H1 (cell line): ENCODE data around the gene STIMATE. TPM values are rescaled to one million over a fixed set of nuclear protein-coding genes. Genes with fewer than 3 reads are reported as not detected.

Experiments used
- CTCF ChIA-PET: fragments of 300-600 bp; sonication (Branson Sonifier 250); formaldehyde crosslinking; loops from one replicate; lab custom pipeline; 2021; ENCODE audit not compliant: partially characterized antibody; lab: Charles Lee
- POLR2A ChIA-PET: fragments of 300-600 bp; sonication (Branson Sonifier 250); formaldehyde crosslinking; loops from one replicate; lab custom pipeline; 2021; ENCODE audit warnings: inconsistent platforms; ENCODE audit not compliant: partially characterized antibody; lab: Charles Lee
- DNase-seq, 2 experiments: peaks; one replicate each; pipeline versions ENCODE4 v3.0.0 to v3.0.0-alpha.2; 2010 to 2022; ENCODE audit warnings: low spot score in 2 of 2, low read depth in 1 of 2, mixed read lengths in 1 of 2
- FAIRE-seq: peaks from 2 replicates; lab custom pipeline; 2011; peaks lifted over from hg19 to GRCh38; lab: Jason Lieb, UNC
- H2AFZ ChIP-seq: 2 replicates; pipeline ENCODE4 v1.8.1; 2012; ENCODE audit warnings: low read length, inconsistent platforms
- H2AK5ac ChIP-seq: 2 replicates; pipeline ENCODE4 v1.6.1; 2013; ENCODE audit warnings: low read depth, low read length
- H2BK120ac ChIP-seq: replicated peaks from 2 replicates; pipeline ENCODE3; 2013; ENCODE audit warnings: low read depth, low read length, inconsistent platforms
- H2BK12ac ChIP-seq: 2 replicates; pipeline ENCODE4 v1.6.1; 2013; ENCODE audit warnings: low read depth, low read length
- H2BK15ac ChIP-seq: 2 replicates; pipeline ENCODE4 v1.6.1; 2013; ENCODE audit warnings: low read length
- H2BK20ac ChIP-seq: 2 replicates; pipeline ENCODE4 v1.6.1; 2013; ENCODE audit warnings: low read length
- H2BK5ac ChIP-seq: 2 replicates; pipeline ENCODE4 v1.6.1; 2013; ENCODE audit warnings: low read depth, low read length
- H3K14ac ChIP-seq: 2 replicates; pipeline ENCODE4 v1.6.1; 2013; ENCODE audit warnings: inconsistent platforms; ENCODE audit not compliant: insufficient read length
- H3K18ac ChIP-seq: 2 replicates; pipeline ENCODE4 v1.6.1; 2013; ENCODE audit warnings: low read length; ENCODE audit errors: extremely low read depth
- H3K23ac ChIP-seq: 2 replicates; pipeline ENCODE4 v1.6.1; 2013; ENCODE audit warnings: inconsistent platforms; ENCODE audit not compliant: insufficient read length
- H3K23me2 ChIP-seq: 2 replicates; pipeline ENCODE4 v1.6.1; 2013; ENCODE audit warnings: low read depth, low read length
- H3K27ac ChIP-seq: 2 replicates; pipeline ENCODE4 v1.6.1; 2011; ENCODE audit warnings: low read depth, low read length, inconsistent platforms
- H3K27me3 ChIP-seq, 4 experiments: replicated peaks in 1 of 4; 1 replicate in 1 of 4; 2 replicates in 3 of 4; pipeline versions ENCODE4 v1.6.1 to v1.8.1; 2011 to 2013; ENCODE audit warnings: low read length in 3 of 4, mild to moderate bottlenecking in 3 of 4, inconsistent platforms in 2 of 4, mixed read lengths in 2 of 4, moderate library complexity in 1 of 4; ENCODE audit not compliant: control insufficient read depth in 3 of 4, insufficient read depth in 3 of 4; ENCODE audit errors: extremely low read depth in 1 of 4
- H3K36me3 ChIP-seq, 4 experiments: 2 replicates each; pipeline versions ENCODE4 v1.6.1 to v1.8.1; 2011 to 2013; ENCODE audit warnings: mild to moderate bottlenecking in 4 of 4, low read length in 3 of 4, moderate library complexity in 2 of 4, control low read depth in 1 of 4, inconsistent platforms in 1 of 4; ENCODE audit not compliant: insufficient read depth in 4 of 4, control insufficient read depth in 2 of 4
- H3K4ac ChIP-seq: replicated peaks from 2 replicates; pipeline ENCODE3; 2013; ENCODE audit warnings: low read length, low read depth, mixed read lengths, inconsistent platforms; ENCODE audit not compliant: insufficient read length
- H3K4me1 ChIP-seq, 4 experiments: replicated peaks in 1 of 4; 1 replicate in 1 of 4; 2 replicates in 3 of 4; pipeline versions ENCODE4 v1.6.1 to v1.8.1; 2011 to 2013; ENCODE audit warnings: low read length in 3 of 4, inconsistent platforms in 2 of 4, mixed read lengths in 1 of 4; ENCODE audit not compliant: insufficient read depth in 4 of 4, control insufficient read depth in 3 of 4
- H3K4me2 ChIP-seq, 2 experiments: 2 replicates each; pipeline versions ENCODE4 v1.6.1 to v1.8.1; 2011 to 2013; ENCODE audit warnings: low read depth in 2 of 2, low read length in 2 of 2, control low read depth in 1 of 2, inconsistent platforms in 1 of 2, mild to moderate bottlenecking in 1 of 2; ENCODE audit not compliant: insufficient read depth in 1 of 2
- H3K4me3 ChIP-seq, 4 experiments: fragments of 200-600, 300-600 bp in 1 of 4; sonication (generic), shearing (Covaris generic), sonication (Bioruptor Twin) in 1 of 4; 2 replicates each; pipeline versions ENCODE4 v1.5.1 to v1.8.1; 2011 to 2016; ENCODE audit warnings: low read length in 4 of 4, low read depth in 3 of 4, control low read depth in 2 of 4, inconsistent platforms in 2 of 4, mild to moderate bottlenecking in 2 of 4, mixed read lengths in 1 of 4, moderate library complexity in 1 of 4; ENCODE audit not compliant: insufficient read depth in 2 of 4; ENCODE audit errors: extremely low read depth in 1 of 4
- H3K56ac ChIP-seq: replicated peaks from 2 replicates; pipeline ENCODE3; 2013; ENCODE audit warnings: low read depth, mild to moderate bottlenecking, mixed read lengths, low read length, inconsistent platforms; ENCODE audit not compliant: insufficient read length
- H3K79me1 ChIP-seq: 2 replicates; pipeline ENCODE4 v1.6.1; 2013; ENCODE audit warnings: low read depth, low read length, control low read depth
- H3K79me2 ChIP-seq, 2 experiments: 2 replicates each; pipeline versions ENCODE4 v1.6.1 to v1.8.1; 2012 to 2013; ENCODE audit warnings: low read length in 2 of 2, mild to moderate bottlenecking in 2 of 2, inconsistent platforms in 1 of 2; ENCODE audit not compliant: insufficient read depth in 2 of 2, control insufficient read depth in 1 of 2
- H3K9ac ChIP-seq, 4 experiments: replicated peaks in 1 of 4; 1 replicate in 1 of 4; 2 replicates in 3 of 4; pipeline versions ENCODE4 v1.6.1 to v1.8.1; 2011 to 2013; ENCODE audit warnings: low read depth in 3 of 4, low read length in 3 of 4, control low read depth in 2 of 4, mild to moderate bottlenecking in 2 of 4, moderate library complexity in 2 of 4, inconsistent platforms in 1 of 4; ENCODE audit errors: extremely low read depth in 1 of 4
- H3K9me3 ChIP-seq, 2 experiments: 2 replicates each; pipeline versions ENCODE4 v1.6.1 to v1.8.1; 2012 to 2013; ENCODE audit warnings: mild to moderate bottlenecking in 2 of 2, moderate library complexity in 2 of 2, control low read depth in 1 of 2, inconsistent platforms in 1 of 2, low read depth in 1 of 2, low read length in 1 of 2, mixed read lengths in 1 of 2; ENCODE audit not compliant: insufficient read depth in 2 of 2
- H4K20me1 ChIP-seq, 2 experiments: replicated peaks in 1 of 2; 2 replicates each; pipeline versions ENCODE3 to v1.8.1; 2011 to 2013; ENCODE audit warnings: inconsistent platforms in 2 of 2, low read length in 2 of 2, mild to moderate bottlenecking in 1 of 2; ENCODE audit not compliant: insufficient read depth in 2 of 2, control insufficient read depth in 1 of 2
- H4K5ac ChIP-seq: 2 replicates; pipeline ENCODE4 v1.6.1; 2013; ENCODE audit warnings: low read length, low read depth, mixed read lengths, inconsistent platforms; ENCODE audit not compliant: insufficient read length
- H4K8ac ChIP-seq: 2 replicates; pipeline ENCODE4 v1.8.0; 2013; ENCODE audit warnings: mild to moderate bottlenecking, moderate library complexity, low read length, inconsistent platforms; ENCODE audit not compliant: insufficient read depth; ENCODE audit errors: extremely low read depth
- H4K91ac ChIP-seq: replicated peaks from 2 replicates; pipeline ENCODE3; 2013; ENCODE audit warnings: low read length, mixed read lengths, inconsistent platforms; ENCODE audit not compliant: insufficient read length
- CTBP2 ChIP-seq: IDR thresholded peaks from 2 replicates; pipeline ENCODE4 v1.7.0; 2011; ENCODE audit warnings: borderline replicate concordance, mild to moderate bottlenecking, moderate library complexity, mixed read lengths, low read length; ENCODE audit not compliant: insufficient read depth, insufficient read length
- EGR1 ChIP-seq: IDR thresholded peaks from 2 replicates; pipeline ENCODE4 v1.6.1; 2011; ENCODE audit warnings: low read depth, low read length, borderline replicate concordance
- NANOG ChIP-seq: IDR thresholded peaks from 2 replicates; pipeline ENCODE4 v1.6.1; 2011; ENCODE audit warnings: low read length, low read depth, mild to moderate bottlenecking, inconsistent platforms; ENCODE audit not compliant: insufficient read depth, poor library complexity, severe bottlenecking
- POLR2AphosphoS5 ChIP-seq: IDR thresholded peaks from 2 replicates; pipeline ENCODE4 v1.6.1; 2011; ENCODE audit warnings: low read depth, low read length
- SIRT6 ChIP-seq: IDR thresholded peaks from one replicate; pipeline ENCODE4 v1.7.1; 2012; ENCODE audit warnings: low read length, inconsistent platforms
- TAF1 ChIP-seq: IDR thresholded peaks from 2 replicates; pipeline ENCODE4 v1.6.1; 2011; ENCODE audit warnings: mild to moderate bottlenecking, low read depth, low read length
- WGBS, 2 experiments: shearing (Covaris generic) in 1 of 2; methylation state at CpG; one replicate each; pipeline versions ENCODE4 v1.1.6 to v1.1.7; 2013 to 2015; ENCODE audit warnings: low lambda C conversion rate in 2 of 2, mixed read lengths in 2 of 2, inconsistent platforms in 1 of 2, low coverage in 1 of 2, missing lambda C conversion rate in 1 of 2; ENCODE audit not compliant: insufficient replicate concordance in 2 of 2, insufficient coverage in 1 of 2, insufficient read length in 1 of 2; ENCODE audit errors: extremely low coverage in 1 of 2, missing lambda C conversion rate in 1 of 2; 5-methylcytosine and 5-hydroxymethylcytosine counted together
- polyA plus RNA-seq, 7 experiments: library from polyadenylated mRNA; depleted of rRNA in 3 of 7; stranded (reverse) in 5 of 7; unstranded in 2 of 7; fragments of >200 nt in 5 of 7; fragments of 200-250 nt in 2 of 7; gene quantifications; 1 replicate in 5 of 7; 2 replicates in 1 of 7; 4 replicates in 1 of 7; pipeline versions ENCODE4 v1.2.1 to v1.2.3, GENCODE V29; 2011 to 2013; ENCODE audit warnings: missing spikeins in 2 of 7, mixed read lengths in 2 of 7
- total RNA-seq: library from RNA; stranded (reverse); fragmentation: NEBNext Ultra II Directional; extraction: Animal tissue kit (Norgen Biotek cat#: 25700); gene quantifications from 2 replicates; pipeline ENCODE4 v1.2.1, GENCODE V29; 2021

Gene STIMATE
- total and polyA plus RNA-seq, 2 of the 8 experiments (the other 6 are each of a cell fraction or from before 2014, with no cell fraction given), result 17.5 to 22.1 TPM

DNA sequence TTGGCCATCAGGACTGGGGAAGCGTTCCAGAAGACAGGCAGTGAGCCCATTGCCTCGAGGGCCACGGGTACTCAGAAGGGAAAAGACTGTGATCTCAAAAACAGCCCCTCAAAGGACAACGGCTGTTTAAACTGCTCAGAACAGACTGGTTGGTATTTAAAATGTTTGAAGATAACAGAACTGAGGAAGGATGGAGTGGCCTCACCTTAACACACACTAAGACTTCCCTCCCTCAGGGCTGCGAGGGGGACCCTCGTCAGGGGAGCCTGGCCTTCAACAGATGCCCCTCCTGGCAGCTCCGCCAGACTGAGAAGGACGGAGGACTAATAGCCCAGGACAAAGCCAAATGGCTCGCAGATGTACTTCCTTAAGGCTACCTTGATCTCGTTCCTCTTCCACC lies 2.6 kb downstream of the STIMATE start:
- H3K79me2 ChIP-seq, result peaks cover 0 to 29% of the 10 kb centered on the region in 2 experiments; a peak in 2 of 4 replicates
- peaks cover 0 to 3% (median 1%) of the 10 kb centered on the region in 4 experiments; a peak in 2 of 7 replicates for H3K4me1 ChIP-seq
- FAIRE-seq, result no peak
- H3K4ac ChIP-seq, result no peak overlapping the region
- H3K79me1 ChIP-seq, result 0 out of 2 replicates have a peak, but pooled peaks cover 2% of the 10 kb centered on the region
- no peaks in the 10 kb centered on the region for H3K27me3 ChIP-seq
- no peak overlapping the region for H3K27ac ChIP-seq
- H3K56ac ChIP-seq, result no peak overlapping the region
- H3K18ac ChIP-seq, result no peak overlapping the region
- no peak overlapping the region for H2AFZ ChIP-seq
- WGBS, 2 experiments, result 86% methylated on average over 10 of the region's 10 CpGs; no CpG with 5 or more reads in 1 of the 2 experiments
- H3K36me3 ChIP-seq, result 0 out of 8 replicates have a peak, but pooled peaks cover 0 to 2% (median 0%) of the 10 kb centered on the region in 4 experiments
- H2BK120ac ChIP-seq, result no peak overlapping the region
- H3K9me3 ChIP-seq, result no peaks in the 10 kb centered on the region
- no peak overlapping the region for H3K4me2 ChIP-seq
- peaks cover 6% of the 10 kb centered on the region for H3K23me2 ChIP-seq
- no peak overlapping the region for H4K5ac ChIP-seq
- no peak overlapping the region for H2BK5ac ChIP-seq
- POLR2A ChIA-PET, result no interaction called here
- no peak overlapping the region for H4K91ac ChIP-seq
- H2BK12ac ChIP-seq, result no peak overlapping the region
- H2BK20ac ChIP-seq, result no peak overlapping the region
- peaks cover 1 to 5% of the 10 kb centered on the region in 2 experiments for H4K20me1 ChIP-seq
- no peak overlapping the region for H3K9ac ChIP-seq
- H3K23ac ChIP-seq, result no peak overlapping the region
- H4K8ac ChIP-seq, result no peak overlapping the region
- H2AK5ac ChIP-seq, result no peak overlapping the region
- TF ChIP-seq EGR1, result no peak
- no peak for TF ChIP-seq CTBP2
- TF ChIP-seq NANOG, result no peak
- TF ChIP-seq TAF1, result no peak
- TF ChIP-seq POLR2AphosphoS5, result no peak
- TF ChIP-seq SIRT6, result no peak
- no peak for DNase-seq
- CTCF ChIA-PET, result interaction anchor here (0.8 to 2.6 kb wide), 6 partner anchors 10 to 169 kb away, joined by 3 to 7 read pairs (median 5); no protein-coding TSS in a partner anchor
- H3K14ac ChIP-seq, result no peak overlapping the region
- no peak overlapping the region for H2BK15ac ChIP-seq
- no peak overlapping the region for H3K4me3 ChIP-seq
